GDM1 (cell line): ENCODE results near the gene PLCB1.
"Not testable (repeated sequence)": the region's sequence is repeated elsewhere in the genome, so short reads cannot be mapped to it uniquely, and the experiment has no call there.

Experiments
- DNase-seq: peaks from one replicate; lab custom pipeline; 2025; lab: John Stamatoyannopoulos, UW

PLCB1 gene

GRCh38 chr20:8156235-8157079, 24.4 kb downstream of the PLCB1 start:
- DNase-seq = no peak

DNA sequence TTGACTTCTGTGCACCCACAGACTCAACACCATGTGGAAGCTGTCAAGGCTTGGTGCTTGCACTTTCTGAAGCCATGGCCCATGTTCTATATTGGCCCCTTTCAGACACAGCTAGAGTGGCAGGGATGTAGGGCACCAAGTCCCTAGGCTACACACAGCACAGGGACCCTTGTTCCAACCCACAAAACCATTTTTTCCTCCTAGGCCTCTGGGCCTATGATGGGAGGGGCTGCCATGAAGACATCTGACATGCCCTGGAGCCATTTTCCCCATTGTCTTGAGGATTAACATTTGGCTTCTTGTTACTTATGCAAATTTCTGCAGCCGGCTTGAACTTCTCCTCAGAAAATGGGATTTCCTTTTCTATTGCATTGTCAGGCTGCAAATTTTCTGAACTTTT, 27.2 kb downstream of the PLCB1 start:
- DNase-seq = not testable (repeated sequence)

DNA sequence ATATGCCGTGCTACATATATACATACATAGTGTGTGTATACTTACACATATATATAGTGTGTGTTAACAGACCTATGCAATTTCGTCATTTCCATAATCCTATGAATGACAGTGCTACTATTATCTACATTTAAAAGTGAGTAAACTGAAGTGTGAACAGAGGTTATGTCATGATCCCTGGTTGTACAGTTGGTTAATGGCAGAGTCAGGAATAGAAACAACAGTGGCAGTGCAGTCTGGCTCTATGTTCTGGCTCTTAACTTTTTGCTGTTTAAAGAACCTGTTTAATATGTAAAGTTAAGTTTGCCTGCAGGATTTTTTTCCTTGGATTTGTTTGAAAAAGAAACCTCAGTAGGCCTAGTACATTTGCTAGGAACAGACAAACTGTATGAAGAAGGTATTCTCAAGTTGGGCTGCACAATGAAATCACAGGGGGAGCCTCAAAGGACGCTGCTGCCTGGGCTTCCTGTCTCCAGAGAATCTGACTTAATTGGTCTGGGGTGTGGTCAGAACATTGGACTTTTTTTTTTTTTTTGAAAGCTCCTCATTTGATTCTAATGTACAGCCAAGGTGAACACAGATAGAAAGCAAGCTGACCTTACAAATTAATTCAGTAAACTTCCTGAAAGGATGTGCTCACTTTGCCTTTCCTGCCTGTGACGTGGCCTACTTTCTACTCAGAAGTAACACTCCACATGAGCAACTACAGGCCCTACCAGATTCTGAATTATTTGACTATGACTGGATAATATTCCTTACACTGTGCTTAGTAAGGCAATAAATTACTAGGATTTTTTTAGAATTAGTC, 29.4 kb downstream of the PLCB1 start:
- no peak for DNase-seq

DNA sequence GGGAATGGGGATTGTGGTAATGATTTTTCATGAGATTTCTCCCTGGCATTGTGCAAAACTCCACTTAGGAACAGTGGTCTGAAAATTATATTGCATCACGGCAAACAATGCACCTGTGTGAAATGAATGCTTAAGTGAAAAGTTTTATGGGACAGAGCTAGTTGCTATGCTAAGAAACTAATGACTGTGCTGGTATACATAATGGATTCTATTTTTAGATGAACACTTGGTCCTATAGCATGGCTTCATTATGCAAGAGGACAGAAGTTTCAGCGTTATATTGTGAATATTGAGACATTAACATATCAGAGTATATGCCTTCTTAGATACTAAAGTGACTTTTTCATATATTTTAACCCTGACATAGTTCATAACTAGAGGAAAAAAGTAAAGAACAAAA, 30.5 kb downstream of the PLCB1 start:
- no peak for DNase-seq

DNA sequence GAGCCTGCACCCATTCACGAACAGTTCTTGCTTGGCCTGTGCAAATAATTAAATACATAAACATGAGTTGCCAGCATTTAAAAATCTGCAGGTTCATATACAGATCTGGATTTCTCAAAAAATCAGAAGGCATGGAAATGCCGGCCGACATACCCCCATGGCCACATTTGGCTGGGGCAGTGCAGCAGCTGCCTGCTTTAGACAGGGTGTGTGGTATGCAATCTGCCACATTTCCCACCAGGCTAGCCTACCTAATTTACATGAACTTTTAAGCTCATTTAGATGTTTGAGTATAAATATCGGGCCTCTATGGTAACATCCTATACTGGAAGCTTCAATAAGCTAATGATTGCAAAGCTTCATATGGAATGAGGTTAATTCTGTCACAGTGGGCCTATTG, 31.5 kb downstream of the PLCB1 start:
- no peak for DNase-seq

DNA sequence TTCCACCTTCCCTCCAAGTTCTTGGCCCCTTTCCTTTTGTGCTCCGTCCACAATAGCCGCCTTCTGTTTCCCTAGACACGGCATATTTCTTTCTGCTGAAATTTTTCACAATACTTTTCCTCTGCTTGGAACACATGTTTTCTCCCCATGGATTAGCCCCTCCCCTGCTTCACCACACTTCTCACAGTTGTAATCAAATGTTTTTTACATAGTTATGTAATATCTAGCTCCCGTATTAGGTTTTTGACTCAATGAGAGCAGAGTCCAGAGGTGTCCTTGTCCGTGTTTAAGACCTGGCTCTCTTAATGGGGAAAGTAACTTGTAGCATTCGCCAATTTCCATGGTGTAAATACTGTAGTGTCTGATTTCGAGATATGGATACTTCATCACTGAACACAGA, 34.7 kb downstream of the PLCB1 start:
- DNase-seq = no peak

GRCh38 chr20:8168785-8169288, 36.8 kb downstream of the PLCB1 start:
- no peak for DNase-seq

DNA sequence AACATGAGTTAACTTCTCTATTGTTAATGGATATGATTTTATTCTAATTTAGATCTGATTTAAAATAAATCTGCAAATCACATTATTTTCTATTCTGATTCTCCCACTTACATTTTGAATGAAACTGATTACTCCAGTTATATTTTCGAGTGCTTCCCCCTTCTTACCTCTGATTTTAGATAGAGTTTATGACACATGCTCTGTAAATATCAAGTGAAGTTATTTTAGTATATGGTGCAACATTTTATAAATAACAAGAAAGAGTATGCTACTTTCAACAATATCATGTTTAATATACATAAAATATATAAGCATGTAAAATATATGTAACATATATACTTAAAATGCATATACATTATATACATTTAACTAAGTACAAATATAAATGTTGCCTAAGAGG, 38.9 kb downstream of the PLCB1 start:
- no peak for DNase-seq

- DNase-seq = no peak
Measured at GRCh38 chr20:8172191-8172590, 40.1 kb downstream of the PLCB1 start.

DNA sequence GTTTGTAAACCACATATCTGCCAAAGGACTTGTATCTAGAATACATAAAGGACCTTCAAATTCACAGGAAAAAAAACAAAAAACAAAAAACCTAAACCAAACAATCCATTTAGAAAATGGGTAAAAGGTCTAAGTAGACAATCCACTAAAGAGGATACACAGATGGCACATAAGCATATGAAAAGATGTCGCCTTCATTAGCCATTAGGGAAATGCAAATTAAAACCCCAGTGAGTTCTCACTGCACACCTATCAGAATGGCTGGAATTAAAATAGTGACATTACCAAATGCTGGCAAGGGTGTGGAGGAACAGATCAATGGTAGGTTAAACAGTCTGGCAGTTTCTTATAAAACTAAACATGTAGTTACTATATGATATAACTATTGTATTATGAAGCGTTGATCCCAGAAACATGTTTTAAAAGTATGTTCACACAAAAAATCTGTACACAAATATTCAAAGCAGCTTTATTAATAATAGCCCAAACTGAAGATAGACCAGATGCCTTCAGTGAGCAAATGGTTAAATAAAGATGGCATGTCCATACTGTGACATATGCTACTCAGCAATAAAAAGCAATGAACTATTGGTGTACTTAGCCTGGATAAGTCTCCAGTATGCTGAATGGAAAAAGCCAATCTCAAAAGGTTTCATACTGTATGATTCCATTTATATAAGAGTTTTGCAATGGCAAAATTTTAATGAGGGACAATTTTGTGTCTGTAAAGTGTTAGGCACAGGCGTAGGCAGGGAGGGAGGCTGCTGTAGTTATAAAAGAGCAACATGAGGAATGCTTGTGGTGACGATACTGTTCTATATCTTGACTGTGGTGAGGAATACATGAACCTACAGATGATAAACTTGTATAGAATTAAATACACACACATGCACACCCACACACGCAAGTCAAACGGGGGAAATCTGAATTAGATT, 43.9 kb downstream of the PLCB1 start:
- DNase-seq = no peak

DNA sequence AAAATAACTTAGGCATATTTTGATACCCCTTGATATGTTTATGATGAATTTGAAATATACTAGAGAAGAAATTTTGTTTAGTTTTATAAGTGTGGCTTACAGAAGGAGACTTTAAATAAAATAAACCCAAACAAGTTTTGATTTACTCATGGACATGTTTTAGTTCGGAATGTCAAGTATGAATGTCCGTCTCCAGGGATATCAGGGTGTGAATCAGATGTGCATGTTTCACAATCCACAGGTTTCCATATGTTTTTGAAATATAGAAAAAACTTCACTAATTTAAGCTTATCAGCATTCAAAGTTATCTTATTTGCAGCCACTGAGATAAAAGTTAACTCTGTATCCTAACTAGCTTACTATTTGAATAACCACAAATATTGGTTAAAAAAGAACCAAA, 51.5 kb downstream of the PLCB1 start:
- no peak for DNase-seq

GRCh38 chr20:8187740-8188139, 55.7 kb downstream of the PLCB1 start:
- no peak for DNase-seq

GRCh38 chr20:8190043-8190880, 58.2 kb downstream of the PLCB1 start:
- no peak for DNase-seq

GRCh38 chr20:8194721-8195120, 62.7 kb downstream of the PLCB1 start:
- no peak for DNase-seq

DNA sequence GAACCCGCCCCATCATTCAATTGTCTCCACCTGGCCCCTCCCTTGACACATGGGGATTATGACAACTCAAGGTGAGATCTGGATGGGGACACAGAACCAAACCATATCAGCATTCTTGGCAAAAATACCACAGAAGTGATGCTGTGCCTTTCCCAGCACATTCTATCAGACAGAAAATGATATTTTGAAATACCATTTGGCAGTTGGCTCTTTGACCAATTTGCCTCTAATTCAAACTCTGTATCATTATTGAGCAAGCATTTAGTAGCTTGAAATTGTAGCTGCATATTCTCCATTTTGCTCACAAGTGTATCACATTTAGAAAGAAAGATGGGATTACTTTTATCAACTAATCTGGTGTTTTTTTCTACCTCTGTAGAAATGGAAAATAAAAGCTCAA, 64.0 kb downstream of the PLCB1 start:
- DNase-seq = no peak

- no peak for DNase-seq
Measured at GRCh38 chr20:8200220-8200619, 68.2 kb downstream of the PLCB1 start.

GRCh38 chr20:8203366-8203765, 71.3 kb downstream of the PLCB1 start:
- DNase-seq = no peak

DNA sequence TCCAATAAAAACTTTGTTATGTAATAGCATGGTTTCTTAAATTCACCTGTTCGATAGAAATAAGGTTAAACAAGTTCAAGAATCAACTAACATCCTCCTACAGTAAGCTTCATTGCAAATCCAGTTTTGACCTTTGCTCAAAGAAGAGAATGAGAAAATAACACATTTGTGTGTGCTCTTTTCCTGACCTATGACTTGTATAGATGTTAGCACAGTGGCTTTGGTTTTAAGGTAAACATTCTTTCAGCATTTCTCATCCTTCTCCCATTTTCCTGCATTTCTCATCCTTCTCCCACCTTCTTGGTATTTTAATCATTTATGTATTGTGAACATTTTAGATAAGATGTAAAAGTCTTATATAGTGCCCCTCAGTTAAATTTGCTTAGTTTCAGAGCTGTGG, 73.9 kb downstream of the PLCB1 start:
- DNase-seq = no peak

DNA sequence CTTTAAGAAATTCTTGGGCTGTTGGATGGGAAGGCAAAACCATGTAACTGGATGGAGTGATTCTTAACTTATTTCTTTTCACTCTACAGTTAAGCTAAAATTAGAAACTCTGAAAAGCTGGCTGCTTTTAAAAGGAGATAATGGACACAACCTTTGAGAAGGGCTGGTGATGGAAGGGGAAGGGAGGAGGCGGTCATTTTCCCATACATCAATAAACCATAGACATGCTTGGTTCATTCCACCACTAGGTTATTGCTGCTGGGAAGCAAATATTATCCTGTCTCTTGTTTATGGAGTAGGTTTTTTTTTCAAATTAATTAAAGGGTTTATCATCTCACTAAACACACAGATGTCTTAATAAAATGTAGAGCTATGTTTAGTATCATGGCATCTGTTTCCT, 76.2 kb downstream of the PLCB1 start:
- DNase-seq = no peak

GRCh38 chr20:8209061-8209460, 77.0 kb downstream of the PLCB1 start:
- no peak for DNase-seq

DNA sequence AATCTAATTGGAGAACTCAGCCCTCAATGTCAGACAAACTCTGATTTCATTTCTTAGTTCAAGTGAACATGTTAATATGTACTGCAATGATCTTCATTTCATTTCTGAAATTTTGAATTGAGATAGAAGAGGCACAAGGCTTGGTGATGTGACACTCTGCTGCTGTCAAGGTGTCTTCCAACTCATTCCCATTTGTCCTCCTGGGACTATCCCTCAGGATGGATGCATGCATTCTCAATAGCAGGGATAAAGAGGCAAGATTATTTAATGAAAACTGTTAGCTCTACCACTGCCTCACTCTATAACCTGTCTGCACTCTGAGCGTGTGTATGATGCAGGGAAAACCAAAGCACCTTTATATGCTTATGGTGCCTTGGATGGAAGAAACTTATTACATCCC, 78.7 kb downstream of the PLCB1 start:
- DNase-seq = no peak
